HG03175 (cell line): Measurements from ENCODE around the gene MMP23B.
A peak's percentile ranks its signal among the peaks of the same experiment; 100 is the strongest.

Experiments
- ATAC-seq: cut with Tn5 transposase; IDR thresholded peaks from one replicate; pipeline ENCODE4 v1.9.1; 2021; ENCODE audit warnings: mild to moderate bottlenecking, moderate library complexity; ENCODE audit not compliant: unreplicated experiment

Gene MMP23B

GRCh38 chr1:1602304-1602967 lies 29.5 kb upstream of the MMP23B start:
- no peak for ATAC-seq

GRCh38 chr1:1602968-1603506 lies 28.9 kb upstream of the MMP23B start:
- ATAC-seq = no peak

DNA sequence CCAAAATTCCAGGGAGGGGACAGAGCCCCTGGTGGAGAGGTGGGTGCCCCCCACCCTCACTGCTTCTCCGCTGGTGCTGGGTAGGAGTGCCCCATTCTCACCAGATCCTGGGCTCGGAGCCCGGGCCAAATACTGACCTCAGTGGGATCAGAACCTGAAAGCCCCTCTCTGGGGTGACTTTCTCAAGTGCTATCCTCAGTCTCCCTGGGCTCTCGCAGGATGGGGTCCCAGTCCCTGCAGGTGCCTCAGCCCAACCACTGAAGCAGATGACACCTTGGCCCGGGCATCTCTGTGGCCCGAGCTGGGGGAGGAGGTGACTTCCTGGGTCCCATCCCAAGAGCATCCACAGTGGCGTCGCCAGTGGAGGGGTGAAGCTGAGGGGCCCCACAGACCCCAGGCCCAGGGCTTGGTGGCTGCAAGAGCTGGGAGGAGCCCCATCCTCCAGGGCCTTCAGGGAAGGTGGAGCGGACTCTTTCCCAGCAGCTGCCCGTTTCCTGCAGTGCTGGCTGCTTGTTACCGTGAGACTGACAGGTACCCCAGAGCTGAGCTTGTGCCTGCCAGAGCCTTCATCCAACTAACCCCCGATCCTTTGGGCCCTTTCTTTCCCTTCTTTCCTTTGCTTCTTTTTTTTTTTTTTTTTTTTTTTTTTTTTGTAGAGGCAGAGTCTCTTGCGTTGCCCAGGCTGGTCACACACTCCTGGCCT lies 28.2 kb upstream of the MMP23B start:
- ATAC-seq = no peak

GRCh38 chr1:1604374-1605033 lies 27.5 kb upstream of the MMP23B start:
- no peak for ATAC-seq

DNA sequence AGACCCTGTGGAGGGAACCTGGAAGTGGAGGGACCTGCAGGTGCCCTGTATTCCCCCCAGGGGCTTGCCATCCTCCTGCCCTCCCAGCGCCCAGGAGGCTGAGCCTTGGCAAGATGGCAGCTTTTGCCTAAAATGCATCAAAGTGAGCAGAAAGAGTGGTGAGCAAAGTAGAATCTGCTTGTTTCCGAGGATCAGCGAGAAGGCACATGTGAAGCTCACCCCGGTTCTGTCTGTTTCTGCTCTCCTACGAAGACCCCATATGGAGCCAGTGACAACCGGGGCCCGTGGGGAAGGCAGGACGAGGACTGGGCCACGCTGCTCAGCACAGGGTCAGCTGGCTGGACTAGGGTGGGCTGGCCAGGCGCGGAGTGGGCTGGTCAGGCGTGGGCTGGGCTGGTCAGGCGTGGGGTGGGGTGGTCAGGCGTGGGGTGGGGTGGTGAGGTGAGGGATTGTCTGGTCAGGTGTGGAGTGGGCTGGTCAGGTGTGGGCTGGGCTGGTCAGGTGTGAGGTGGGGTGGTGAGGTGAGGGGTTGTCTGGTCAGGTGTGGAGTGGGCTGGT lies 26.9 kb upstream of the MMP23B start:
- ATAC-seq = no peak

DNA sequence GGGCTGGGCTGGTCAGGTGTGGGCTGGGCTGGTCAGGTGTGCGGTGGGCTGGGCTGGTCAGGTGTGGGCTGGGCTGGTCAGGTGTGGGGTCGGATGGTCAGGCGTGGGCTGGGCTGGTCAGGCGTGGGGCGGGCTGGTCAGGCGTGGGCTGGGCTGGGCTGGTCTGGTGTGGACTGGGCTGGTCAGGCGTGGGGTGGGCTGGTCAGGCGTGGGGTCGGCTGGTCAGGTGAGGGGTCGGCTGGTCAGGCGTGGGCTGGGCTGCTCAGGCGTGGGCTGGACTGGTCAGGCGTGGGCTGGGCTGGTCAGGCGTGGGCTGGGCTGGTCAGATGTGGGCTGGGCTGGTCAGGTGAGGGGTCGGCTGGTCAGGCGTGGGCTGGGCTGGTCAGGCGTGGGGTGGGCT lies 26.2 kb upstream of the MMP23B start:
- no peak for ATAC-seq

GRCh38 chr1:1606232-1606631 lies 25.7 kb upstream of the MMP23B start:
- ATAC-seq = no peak

- ATAC-seq = no peak
These were observed 22.0 kb upstream of the MMP23B start for GRCh38 chr1:1609822-1610485.

- ATAC-seq = no peak
These were observed 21.2 kb upstream of the MMP23B start for GRCh38 chr1:1610796-1611195.

- ATAC-seq = no peak
These were observed 19.9 kb upstream of the MMP23B start for GRCh38 chr1:1612104-1612400.

- no peak for ATAC-seq
These were observed 18.4 kb upstream of the MMP23B start for GRCh38 chr1:1613509-1614082.

GRCh38 chr1:1614204-1614953 lies 17.6 kb upstream of the MMP23B start:
- peak; percentile 4 for ATAC-seq

GRCh38 chr1:1614954-1615255 lies 17.1 kb upstream of the MMP23B start:
- no peak for ATAC-seq

GRCh38 chr1:1615256-1616044 lies 16.5 kb upstream of the MMP23B start, which contains the start of gene MIB2:
Gene MIB2, plus strand, starts transcription at chr1:1615500. Its CDS starts 7,953 bp downstream, at chr1:1623453.
- peak; percentile 82 for ATAC-seq

GRCh38 chr1:1616045-1616790 lies 15.8 kb upstream of the MMP23B start:
- ATAC-seq = peak; percentile 23

DNA sequence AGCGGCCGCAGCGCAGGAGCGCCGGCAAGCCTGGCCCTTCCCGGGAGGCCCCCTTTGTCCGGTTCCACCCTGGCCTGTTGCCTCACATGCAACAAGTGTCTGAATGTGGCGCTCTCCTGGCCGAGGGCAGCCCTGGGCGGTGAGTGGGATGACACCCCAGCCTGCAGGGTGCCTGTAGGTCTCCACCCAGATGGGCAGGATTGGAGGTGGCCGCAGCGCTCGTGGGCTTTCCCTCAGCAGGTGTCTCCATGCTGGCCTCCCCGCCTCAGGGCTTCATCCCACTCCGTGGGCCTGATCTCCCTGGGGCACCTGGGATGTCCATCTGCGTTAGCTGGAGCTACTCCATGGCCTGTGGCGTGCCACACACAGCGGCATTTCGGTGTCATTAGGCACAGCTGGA lies 15.1 kb upstream of the MMP23B start:
- no peak for ATAC-seq

- no peak for ATAC-seq
These were observed 14.5 kb upstream of the MMP23B start for GRCh38 chr1:1617516-1617915.

- ATAC-seq = no peak
These were observed 14.0 kb upstream of the MMP23B start for GRCh38 chr1:1617925-1618324.
